ENCODE results near the gene STAT3. TPM values are rescaled to one million over a fixed set of nuclear protein-coding genes. Genes with fewer than 3 reads are reported as not detected.
A peak's percentile ranks its signal among the peaks of the same experiment; 100 is the strongest.

The STAT3 gene
- total RNA-seq, 4 donors from 2014 or later = 88.4 to 203 (median 130) TPM

GRCh38 chr17:42271779-42272035, 116.5 kb downstream of the STAT3 start:
- in situ Hi-C loops (cut with MboI; ENCODE audit: low sequenced_read_pairs in 4 of 4) = no loop called here
- ATAC-seq (no peak), DNase-seq (no peak)
- Histone ChIP-seq H3K4me1 (peaks cover 52 to 60% of the 10 kb centered on the region in 2 donors), H3K4me3 (no peak overlapping the region), H3K27ac (peak overlapping the region; percentile 44 to 63 (median 58)), H3K36me3 (no peaks in the 10 kb centered on the region), H3K27me3 (no peaks in the 10 kb centered on the region), H3K9me3 (no peaks in the 10 kb centered on the region)
- intact Hi-C loops (cut with DNase I; ENCODE audit: low total_unique reads) = loop anchor here (5.0 kb wide), 1 partner anchor 34 kb away; no protein-coding TSS in a partner anchor
- TF ChIP-seq POLR2A (IDR thresholded peaks at IDR 0.05) (no peak), CTCF (IDR thresholded peaks at IDR 0.05 in 4 of 5, conservative IDR thresholded peaks at IDR 0.05 in 1 of 5) (no peak)

- in situ Hi-C loops (cut with MboI; ENCODE audit: low sequenced_read_pairs in 4 of 4) (no loop called here), intact Hi-C loops (cut with DNase I; ENCODE audit: low total_unique reads) (loop anchor here (5.0 kb wide), 1 partner anchor 34 kb away; no protein-coding TSS in a partner anchor)
- Histone ChIP-seq H3K9me3 (no peaks in the 10 kb centered on the region), H3K27ac (peak overlapping the region; percentile 44 to 63 (median 58)), H3K4me3 (no peak overlapping the region), H3K36me3 (no peaks in the 10 kb centered on the region), H3K4me1 (peaks cover 57 to 64% of the 10 kb centered on the region in 2 donors), H3K27me3 (no peaks in the 10 kb centered on the region)
- no peak for DNase-seq
- TF ChIP-seq CTCF (IDR thresholded peaks at IDR 0.05 in 4 of 5, conservative IDR thresholded peaks at IDR 0.05 in 1 of 5) = no peak
- no peak for TF ChIP-seq POLR2A (IDR thresholded peaks at IDR 0.05)
- no peak for ATAC-seq
These were observed 117.0 kb downstream of the STAT3 start for GRCh38 chr17:42271006-42271778.

- Histone ChIP-seq H3K9me3 (no peaks in the 10 kb centered on the region), H3K4me1 (peaks cover 57 to 67% of the 10 kb centered on the region in 2 donors), H3K27ac (peak overlapping the region; percentile 44 to 63 (median 58)), H3K27me3 (no peaks in the 10 kb centered on the region), H3K4me3 (no peak overlapping the region), H3K36me3 (no peaks in the 10 kb centered on the region)
- DNase-seq (no peak), ATAC-seq (peak; percentile 48 to 62)
- intact Hi-C loops (cut with DNase I; ENCODE audit: low total_unique reads) (loop anchor here (5.0 kb wide), 1 partner anchor 33 kb away; no protein-coding TSS in a partner anchor), in situ Hi-C loops (cut with MboI; ENCODE audit: low sequenced_read_pairs in 4 of 4) (no loop called here)
- TF ChIP-seq POLR2A (IDR thresholded peaks at IDR 0.05) = no peak
- no peak for TF ChIP-seq CTCF (IDR thresholded peaks at IDR 0.05 in 4 of 5, conservative IDR thresholded peaks at IDR 0.05 in 1 of 5)
These were observed 117.6 kb downstream of the STAT3 start for GRCh38 chr17:42270596-42270995.

GRCh38 chr17:42270170-42270535, 118.1 kb downstream of the STAT3 start:
- TF ChIP-seq POLR2A (IDR thresholded peaks at IDR 0.05) (no peak), CTCF (IDR thresholded peaks at IDR 0.05 in 4 of 5, conservative IDR thresholded peaks at IDR 0.05 in 1 of 5) (no peak)
- Histone ChIP-seq H3K9me3 (no peaks in the 10 kb centered on the region), H3K27me3 (no peaks in the 10 kb centered on the region), H3K27ac (peak overlapping the region; percentile 7 to 63 (median 51)), H3K36me3 (no peaks in the 10 kb centered on the region), H3K4me3 (no peak overlapping the region), H3K4me1 (peaks cover 53 to 66% of the 10 kb centered on the region in 2 donors)
- DNase-seq (no peak), ATAC-seq (no peak)
- in situ Hi-C loops (cut with MboI; ENCODE audit: low sequenced_read_pairs in 4 of 4) = no loop called here
- intact Hi-C loops (cut with DNase I; ENCODE audit: low total_unique reads) = loop anchor here (5.0 kb wide), 1 partner anchor 33 kb away; no protein-coding TSS in a partner anchor
